Activated T-helper 2 cell treated with anti-CD3 and anti-CD28 coated beads, Interferon-gamma antibody, Interleukin-2, Interleukin-4, amounts not matched to agents 10 μg/mL and 5 μg/mL and 100 μg/mL, durations not matched to agents 14 hours and 24 hours and 36 hours (primary cell): ENCODE results near the gene YDJC. TPM values are rescaled to one million over a fixed set of nuclear protein-coding genes. Genes with fewer than 3 reads are reported as not detected.

Experiments used
- DNase-seq: peaks from one replicate; pipeline ENCODE4 v3.0.0; 2021; ENCODE audit warnings: low spot score
- H3K27ac Mint-ChIP-seq: one replicate; pipeline ENCODE4 v1.8.0; 2021; ENCODE audit warnings: mixed read lengths
- H3K27me3 Mint-ChIP-seq: one replicate; pipeline ENCODE4 v1.8.0; 2021; ENCODE audit warnings: low read depth, mixed read lengths
- H3K36me3 Mint-ChIP-seq: one replicate; pipeline ENCODE4 v1.8.0; 2021; ENCODE audit warnings: low read depth, mixed read lengths
- H3K4me1 Mint-ChIP-seq: one replicate; pipeline ENCODE4 v1.8.0; 2021; ENCODE audit warnings: low read depth, mixed read lengths
- H3K4me3 Mint-ChIP-seq: one replicate; pipeline ENCODE4 v1.8.0; 2021; ENCODE audit warnings: low read depth, mild to moderate bottlenecking, moderate library complexity, mixed read lengths
- H3K9me3 Mint-ChIP-seq: one replicate; pipeline ENCODE4 v1.8.0; 2021; ENCODE audit warnings: mixed read lengths
- intact Hi-C: fragments of 100-400 bp; cut with micrococcal nuclease; formaldehyde crosslinking; loops from one replicate; pipeline ENCODE4 v1.15.1; 2023
- total RNA-seq: library from RNA; stranded (reverse); gene quantifications from 2 replicates; pipeline ENCODE4 v1.2.3, GENCODE V29; 2022

Gene YDJC
- total RNA-seq, 1 donor from 2014 or later: 44.3 TPM

- H3K36me3 Mint-ChIP-seq: peaks cover 2% of the 10 kb centered on the region
- no peak for DNase-seq
- peaks cover 15% of the 10 kb centered on the region for H3K4me1 Mint-ChIP-seq
- no peaks in the 10 kb centered on the region for H3K27me3 Mint-ChIP-seq
- H3K27ac Mint-ChIP-seq: no peak overlapping the region
- intact Hi-C loops: no loop called here
- no peak overlapping the region for H3K4me3 Mint-ChIP-seq
- H3K9me3 Mint-ChIP-seq: no peaks in the 10 kb centered on the region
Measured at GRCh38 chr22:21634081-21634480, 4.3 kb upstream of the YDJC start.

DNA sequence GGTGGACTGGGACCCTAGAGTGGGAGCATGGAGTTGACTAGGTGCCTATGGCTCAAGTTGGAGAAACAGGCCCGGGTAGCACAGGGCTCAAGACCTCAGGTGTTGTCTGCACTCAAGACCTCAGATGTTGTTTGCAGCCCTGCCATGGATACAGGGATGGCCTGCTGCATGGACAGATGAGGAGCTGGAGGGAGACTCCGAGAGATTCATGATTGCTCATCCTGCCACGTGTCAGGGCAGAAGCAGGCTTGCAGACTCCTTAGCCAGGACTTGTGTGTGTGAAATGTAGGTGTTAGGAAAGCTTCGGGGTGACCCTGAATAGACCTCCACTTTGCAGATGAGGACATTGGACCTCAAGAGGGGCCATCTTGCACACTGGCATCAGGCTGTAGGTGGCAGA lies 3.7 kb upstream of the YDJC start:
- Mint-ChIP-seq H3K36me3 (peaks cover 3% of the 10 kb centered on the region), H3K4me1 (peaks cover 16% of the 10 kb centered on the region), H3K9me3 (no peaks in the 10 kb centered on the region), H3K4me3 (no peak overlapping the region), H3K27me3 (no peaks in the 10 kb centered on the region), H3K27ac (no peak overlapping the region)
- no peak for DNase-seq
- intact Hi-C loops: no loop called here

DNA sequence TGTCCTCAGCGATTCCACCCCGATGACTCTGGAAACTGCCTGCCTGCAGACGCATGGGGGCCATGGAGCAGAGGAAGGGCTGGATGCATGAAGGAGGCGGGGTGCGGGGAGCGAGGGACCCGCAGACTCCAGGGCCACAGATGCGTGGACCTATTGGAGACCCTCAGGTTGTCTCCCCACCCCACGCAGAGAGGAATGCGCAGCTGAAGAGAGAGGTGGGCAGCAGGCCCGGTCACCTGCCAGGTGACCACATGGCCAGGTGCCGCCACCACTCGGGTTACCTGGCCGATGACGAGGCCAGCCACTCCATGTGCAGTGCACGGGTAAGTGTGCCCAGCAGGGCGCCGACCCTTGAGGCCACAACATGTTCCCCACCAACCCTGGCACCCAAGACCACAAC lies 3.1 kb upstream of the YDJC start:
- peaks cover 9% of the 10 kb centered on the region for H3K36me3 Mint-ChIP-seq
- H3K27me3 Mint-ChIP-seq: no peaks in the 10 kb centered on the region
- intact Hi-C loops: no loop called here
- no peak overlapping the region for H3K4me3 Mint-ChIP-seq
- no peaks in the 10 kb centered on the region for H3K9me3 Mint-ChIP-seq
- H3K4me1 Mint-ChIP-seq: peaks cover 20% of the 10 kb centered on the region
- no peak overlapping the region for H3K27ac Mint-ChIP-seq
- no peak for DNase-seq

DNA sequence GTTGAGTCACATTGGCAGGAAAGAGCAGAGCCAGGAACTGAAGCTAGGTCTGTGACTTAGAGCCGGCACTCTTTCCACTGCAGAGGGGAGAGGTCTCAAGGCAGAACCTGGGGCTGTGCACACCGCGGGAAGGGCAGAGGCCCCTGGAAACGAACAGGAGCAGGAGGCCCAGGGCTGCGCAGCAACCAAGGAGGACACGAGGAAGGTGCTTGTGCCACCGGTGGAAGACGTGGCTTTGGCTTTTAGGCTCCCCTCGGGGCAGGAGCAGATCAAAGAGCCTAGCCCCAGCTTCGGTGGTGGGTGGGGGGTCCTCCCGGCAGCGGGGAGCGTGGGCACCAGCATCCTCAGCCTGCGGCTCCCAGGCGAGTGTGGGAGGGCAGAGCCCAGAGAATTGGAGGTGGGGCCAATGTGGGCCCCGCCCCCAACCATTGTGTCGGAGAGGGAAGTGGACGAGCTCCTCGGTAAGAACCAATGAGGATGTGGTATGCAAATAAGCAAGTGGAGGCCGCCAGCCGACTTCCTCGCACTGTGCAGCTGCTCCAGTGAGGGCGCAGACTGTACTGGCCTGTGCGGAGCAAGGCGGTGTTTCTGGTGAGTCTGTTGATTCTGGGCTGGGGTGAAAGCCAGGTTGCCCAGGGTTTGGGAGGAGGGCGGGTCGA lies 2.5 kb upstream of the YDJC start, which contains the start of gene CCDC116:
Gene CCDC116 (plus strand): TSS at position 524 of the 659 bp plus-strand sequence. CDS start 422 bp downstream, outside the sequence.
- Mint-ChIP-seq H3K4me3 (no peak within 1 kb of the TSS), H3K27ac (no peak within 1 kb of the TSS), H3K27me3 (no peaks in the 10 kb centered on the region), H3K4me1 (peaks cover 23% of the 10 kb centered on the region), H3K9me3 (no peaks in the 10 kb centered on the region), H3K36me3 (peaks cover 14% of the 10 kb centered on the region)
- DNase-seq: peak; percentile 63
- intact Hi-C loops: no loop called here

DNA sequence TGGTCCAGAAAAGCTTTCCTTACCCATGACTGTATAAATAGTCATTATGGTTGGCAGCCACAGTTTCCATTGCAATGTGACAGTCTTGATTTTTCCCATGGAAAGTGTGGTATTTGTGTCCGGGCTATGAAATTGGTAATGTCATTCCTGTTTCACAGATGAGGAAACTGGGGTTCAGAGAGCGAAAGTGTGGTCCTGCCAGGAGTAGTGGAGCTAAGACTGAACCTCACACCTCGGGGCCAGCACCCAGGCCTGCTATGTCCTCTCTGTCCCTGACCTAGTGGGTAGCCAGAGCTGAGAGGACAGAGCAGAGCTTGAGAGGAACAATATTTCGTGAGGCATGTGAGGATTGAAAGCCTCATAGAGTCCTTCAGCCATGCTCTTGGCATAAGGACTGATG lies 1.2 kb upstream of the YDJC start:
- Mint-ChIP-seq H3K36me3 (peaks cover 24% of the 10 kb centered on the region), H3K4me3 (no peak overlapping the region), H3K27ac (peak overlapping the region; percentile 69), H3K27me3 (no peaks in the 10 kb centered on the region), H3K9me3 (no peaks in the 10 kb centered on the region), H3K4me1 (peaks cover 30% of the 10 kb centered on the region)
- DNase-seq: no peak
- intact Hi-C loops: no loop called here

DNA sequence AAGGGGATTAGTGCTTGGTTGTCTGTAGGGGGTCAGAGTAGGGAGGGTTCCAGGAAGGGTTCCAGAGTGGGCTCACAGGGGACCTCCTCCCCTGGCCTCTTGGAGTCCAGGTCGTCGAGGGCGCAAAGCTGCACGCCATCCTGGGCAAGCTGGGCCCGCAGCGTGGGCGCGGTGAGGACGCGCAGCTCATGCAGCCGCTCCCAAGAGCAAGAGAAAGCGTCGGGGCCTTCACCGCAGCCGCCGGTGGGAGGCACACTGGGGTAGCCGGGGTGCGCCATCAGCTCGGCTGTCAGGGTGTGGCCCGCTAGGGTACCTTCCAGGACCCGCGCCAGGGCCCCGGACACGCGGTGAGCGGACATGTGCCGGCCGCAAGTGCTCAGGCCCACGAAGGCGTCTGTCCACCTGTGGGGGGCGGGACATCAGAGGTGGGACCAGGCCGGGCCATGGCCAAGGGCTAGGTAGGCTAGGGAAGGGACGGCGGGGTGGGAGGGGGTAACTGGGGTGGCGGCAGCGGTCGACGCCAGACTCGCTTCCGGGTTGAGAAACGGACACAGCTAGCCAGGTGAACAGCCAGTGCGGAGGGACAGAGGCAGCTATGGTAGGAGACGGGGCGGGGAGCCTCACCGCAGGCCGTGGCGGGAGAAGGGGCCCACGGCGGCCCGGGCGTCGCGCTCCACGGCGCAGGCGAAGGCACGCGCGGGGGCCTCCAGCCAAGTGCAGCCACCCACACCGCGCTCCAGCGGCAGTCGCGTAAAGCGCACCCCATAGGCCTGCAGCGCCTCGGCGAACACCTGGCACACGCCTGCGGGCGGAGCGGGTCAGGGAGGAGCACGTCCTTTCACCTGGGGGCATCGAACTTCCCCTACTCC lies 1.2 kb downstream of the YDJC start:
- no peaks in the 10 kb centered on the region for H3K9me3 Mint-ChIP-seq
- peak overlapping the region; percentile 90 for H3K27ac Mint-ChIP-seq
- H3K36me3 Mint-ChIP-seq: peaks cover 34% of the 10 kb centered on the region
- DNase-seq: no peak
- intact Hi-C loops: loop anchor here (1.0 kb wide), 1 partner anchor 57 kb away; no protein-coding TSS in a partner anchor
- H3K4me3 Mint-ChIP-seq: peak overlapping the region; percentile 89
- peaks cover 36% of the 10 kb centered on the region for H3K4me1 Mint-ChIP-seq
- H3K27me3 Mint-ChIP-seq: no peaks in the 10 kb centered on the region

GRCh38 chr22:21626735-21627469 lies 2.9 kb downstream of the YDJC start:
- Mint-ChIP-seq H3K27me3 (no peaks in the 10 kb centered on the region), H3K36me3 (peaks cover 49% of the 10 kb centered on the region), H3K4me3 (peak overlapping the region; percentile 84), H3K4me1 (peaks cover 35% of the 10 kb centered on the region), H3K9me3 (no peaks in the 10 kb centered on the region), H3K27ac (peak overlapping the region; percentile 20)
- intact Hi-C loops: no loop called here
- DNase-seq: no peak

DNA sequence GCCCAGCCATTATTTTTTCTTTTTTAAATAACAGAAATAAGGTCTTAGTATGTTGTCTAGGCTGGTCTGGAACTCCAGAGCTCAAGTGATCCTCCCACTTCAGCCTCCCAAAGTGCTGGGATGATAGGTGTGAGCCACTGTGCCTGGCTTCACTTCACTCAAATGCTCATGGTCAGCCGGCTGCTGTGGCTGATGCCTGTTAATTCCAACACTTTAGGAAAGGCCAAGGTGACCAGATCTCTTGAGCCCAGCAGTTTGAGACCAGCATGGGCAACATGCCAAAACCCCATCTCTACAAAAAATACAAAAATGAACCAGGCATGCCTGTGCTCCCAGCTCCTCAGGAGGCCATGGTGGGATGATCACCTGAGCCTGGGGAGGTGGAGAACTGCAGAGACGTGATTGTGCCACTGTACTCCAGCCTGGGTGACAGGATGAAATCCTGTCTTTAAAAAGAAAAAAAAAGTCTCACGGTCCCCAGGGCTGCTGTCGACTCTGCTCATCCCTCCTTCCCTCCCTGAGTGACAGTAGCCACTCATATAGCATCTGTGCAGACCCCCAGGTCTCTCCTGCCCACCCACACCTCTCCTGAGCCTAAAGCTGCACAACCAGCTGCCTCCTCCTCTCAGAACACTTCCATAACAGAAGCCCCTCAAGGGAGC lies 3.6 kb downstream of the YDJC start:
- no peak for DNase-seq
- H3K27ac Mint-ChIP-seq: peak overlapping the region; percentile 20
- H3K4me3 Mint-ChIP-seq: peak overlapping the region; percentile 48
- intact Hi-C loops: no loop called here
- H3K36me3 Mint-ChIP-seq: peaks cover 52% of the 10 kb centered on the region
- no peaks in the 10 kb centered on the region for H3K27me3 Mint-ChIP-seq
- no peaks in the 10 kb centered on the region for H3K9me3 Mint-ChIP-seq
- peaks cover 31% of the 10 kb centered on the region for H3K4me1 Mint-ChIP-seq

- intact Hi-C loops: no loop called here
- Mint-ChIP-seq H3K27ac (peak overlapping the region; percentile 65), H3K4me1 (peaks cover 23% of the 10 kb centered on the region), H3K4me3 (no peak overlapping the region), H3K36me3 (peaks cover 54% of the 10 kb centered on the region), H3K9me3 (no peaks in the 10 kb centered on the region), H3K27me3 (no peaks in the 10 kb centered on the region)
- DNase-seq: no peak
Measured at GRCh38 chr22:21624880-21625791, 4.7 kb downstream of the YDJC start.

DNA sequence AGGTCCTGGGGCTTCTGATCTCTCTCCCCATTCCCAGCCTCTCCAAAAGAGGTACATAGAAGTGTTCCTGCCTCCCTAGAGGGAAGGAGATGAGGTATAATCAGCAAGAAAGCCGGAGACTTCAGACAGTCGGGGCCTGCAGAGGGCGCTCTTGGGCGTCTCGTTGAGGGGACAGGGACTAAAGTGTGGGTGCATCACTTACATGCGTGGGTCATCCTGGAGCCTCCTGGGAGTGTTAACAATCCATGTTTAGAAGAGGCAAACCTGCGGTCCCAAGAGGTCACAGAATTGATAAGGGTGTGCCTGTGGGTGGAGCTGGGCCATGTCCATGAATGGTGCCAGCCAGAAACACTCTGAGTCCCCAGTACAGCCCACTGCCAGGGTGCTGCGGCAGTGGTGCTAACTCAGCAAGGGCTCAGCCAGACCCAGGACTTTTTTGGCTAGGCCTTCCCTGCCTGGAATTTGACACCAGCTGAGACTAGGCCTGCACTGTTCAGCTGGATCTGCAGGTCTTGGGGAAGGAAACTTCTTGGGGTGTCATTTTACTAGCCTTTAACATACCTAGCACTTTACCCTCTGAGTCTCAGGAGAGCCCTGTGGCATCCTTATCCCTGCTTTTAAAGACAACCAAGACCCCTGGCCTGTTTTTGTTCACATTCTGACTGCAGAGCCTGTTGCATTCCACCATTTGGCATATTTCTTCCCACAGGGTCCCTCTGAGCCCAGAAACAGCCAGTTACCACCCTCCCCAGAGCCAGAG lies 5.5 kb downstream of the YDJC start:
- Mint-ChIP-seq H3K4me3 (no peak overlapping the region), H3K27me3 (no peaks in the 10 kb centered on the region), H3K4me1 (peaks cover 25% of the 10 kb centered on the region), H3K27ac (peak overlapping the region; percentile 65), H3K9me3 (no peaks in the 10 kb centered on the region), H3K36me3 (peaks cover 58% of the 10 kb centered on the region)
- no peak for DNase-seq
- intact Hi-C loops: no loop called here

DNA sequence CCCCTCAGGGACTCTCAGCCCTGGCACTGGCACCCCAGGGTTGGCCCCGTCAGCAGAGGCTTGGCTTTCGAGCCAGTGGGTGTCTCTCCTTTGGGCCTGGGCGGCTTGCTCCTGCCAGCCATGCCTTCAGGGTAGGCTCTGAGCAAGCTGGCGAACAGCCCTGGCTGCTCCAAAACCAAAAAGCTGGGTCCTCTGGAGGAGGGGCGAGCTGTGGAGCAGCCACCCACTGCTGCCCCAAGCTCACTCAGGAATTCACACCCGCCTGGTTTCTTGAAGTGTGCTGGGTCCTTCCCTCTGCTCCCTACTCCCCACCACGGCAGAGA lies 6.2 kb downstream of the YDJC start:
- Mint-ChIP-seq H3K4me1 (peaks cover 23% of the 10 kb centered on the region), H3K36me3 (peaks cover 55% of the 10 kb centered on the region), H3K27me3 (no peaks in the 10 kb centered on the region), H3K4me3 (no peak overlapping the region), H3K9me3 (no peaks in the 10 kb centered on the region), H3K27ac (no peak overlapping the region)
- intact Hi-C loops: no loop called here
- DNase-seq: no peak
